Tibial nerve (tissue), 3 donors: ENCODE data around the gene SUN2.

ENCODE experiments used
- CTCF ChIP-seq, 5 experiments: fragments of 200-600 bp in 3 of 5; fragments of 450-650 bp in 2 of 5; sonication (generic) in 3 of 5; IDR thresholded peaks; one replicate each; pipeline ENCODE4 v1.5.1; 2016 to 2019; ENCODE audit warnings: antibody characterized with exemption in 5 of 5, mild to moderate bottlenecking in 3 of 5, moderate library complexity in 2 of 5
- POLR2A ChIP-seq, 2 donors: fragments of 450-650 bp; IDR thresholded peaks; one replicate each; pipeline ENCODE4 v1.6.1; 2017; ENCODE audit warnings: antibody characterized with exemption in 2 of 2, mild to moderate bottlenecking in 2 of 2, moderate library complexity in 2 of 2

GRCh38 chr22:38786631-38787030 is 30.8 kb upstream of the SUN2 start:
- TF ChIP-seq POLR2A (IDR thresholded peaks at IDR 0.05) = no peak
- no peak for TF ChIP-seq CTCF (IDR thresholded peaks at IDR 0.05)
